Muscle of back (tissue), 13 donors: Measurements from ENCODE around the gene GRWD1. TPM values are rescaled to one million over a fixed set of nuclear protein-coding genes. Genes with fewer than 3 reads are reported as not detected.

Experiments
- DNase-seq, 3 donors: peaks; one replicate each; pipeline versions ENCODE4 v3.0.0 to v3.0.0-alpha.2; 2013
- long read RNA-seq, 9 donors: transcript quantifications; one replicate each; lab custom pipeline, GENCODE V29; 2026
- polyA plus RNA-seq, 10 donors: library from polyadenylated mRNA; unstranded; fragments of 120-200 nt; gene quantifications; one replicate each; pipeline ENCODE4 v1.2.1, GENCODE V29; 2013; ENCODE audit not compliant: insufficient read length in 10 of 10

GRWD1 gene
- polyA plus RNA-seq: 10 to 100 TPM; 14.9 to 27.8 (median 22.3) TPM
- long read RNA-seq, donor 1, full-length matches to known transcripts: 15 of 15 reads
- long read RNA-seq, donor 1, partial matches to known transcripts: 0 of 15 reads
- long read RNA-seq, donor 1, other reads (novel, unspliced or antisense): 0 of 15 reads
- long read RNA-seq, donor 2, full-length matches to known transcripts: 6 of 6 reads
- long read RNA-seq, donor 2, partial matches to known transcripts: 0 of 6 reads
- long read RNA-seq, donor 2, other reads (novel, unspliced or antisense): 0 of 6 reads
- long read RNA-seq, donor 3: 0 reads
- long read RNA-seq, donor 4, full-length matches to known transcripts: 4 of 4 reads
- long read RNA-seq, donor 4, partial matches to known transcripts: 0 of 4 reads
- long read RNA-seq, donor 4, other reads (novel, unspliced or antisense): 0 of 4 reads
- long read RNA-seq, donor 5, full-length matches to known transcripts: 8 of 8 reads
- long read RNA-seq, donor 5, partial matches to known transcripts: 0 of 8 reads
- long read RNA-seq, donor 5, other reads (novel, unspliced or antisense): 0 of 8 reads
- long read RNA-seq, donor 6, full-length matches to known transcripts: 7 of 12 reads
- long read RNA-seq, donor 6, partial matches to known transcripts: 5 of 12 reads
- long read RNA-seq, donor 6, other reads (novel, unspliced or antisense): 0 of 12 reads
- long read RNA-seq, donor 7, full-length matches to known transcripts: 5 of 5 reads
- long read RNA-seq, donor 7, partial matches to known transcripts: 0 of 5 reads
- long read RNA-seq, donor 7, other reads (novel, unspliced or antisense): 0 of 5 reads
- long read RNA-seq, donor 8, full-length matches to known transcripts: 9 of 14 reads
- long read RNA-seq, donor 8, partial matches to known transcripts: 5 of 14 reads
- long read RNA-seq, donor 8, other reads (novel, unspliced or antisense): 0 of 14 reads
- long read RNA-seq, donor 9: 0 reads

DNA sequence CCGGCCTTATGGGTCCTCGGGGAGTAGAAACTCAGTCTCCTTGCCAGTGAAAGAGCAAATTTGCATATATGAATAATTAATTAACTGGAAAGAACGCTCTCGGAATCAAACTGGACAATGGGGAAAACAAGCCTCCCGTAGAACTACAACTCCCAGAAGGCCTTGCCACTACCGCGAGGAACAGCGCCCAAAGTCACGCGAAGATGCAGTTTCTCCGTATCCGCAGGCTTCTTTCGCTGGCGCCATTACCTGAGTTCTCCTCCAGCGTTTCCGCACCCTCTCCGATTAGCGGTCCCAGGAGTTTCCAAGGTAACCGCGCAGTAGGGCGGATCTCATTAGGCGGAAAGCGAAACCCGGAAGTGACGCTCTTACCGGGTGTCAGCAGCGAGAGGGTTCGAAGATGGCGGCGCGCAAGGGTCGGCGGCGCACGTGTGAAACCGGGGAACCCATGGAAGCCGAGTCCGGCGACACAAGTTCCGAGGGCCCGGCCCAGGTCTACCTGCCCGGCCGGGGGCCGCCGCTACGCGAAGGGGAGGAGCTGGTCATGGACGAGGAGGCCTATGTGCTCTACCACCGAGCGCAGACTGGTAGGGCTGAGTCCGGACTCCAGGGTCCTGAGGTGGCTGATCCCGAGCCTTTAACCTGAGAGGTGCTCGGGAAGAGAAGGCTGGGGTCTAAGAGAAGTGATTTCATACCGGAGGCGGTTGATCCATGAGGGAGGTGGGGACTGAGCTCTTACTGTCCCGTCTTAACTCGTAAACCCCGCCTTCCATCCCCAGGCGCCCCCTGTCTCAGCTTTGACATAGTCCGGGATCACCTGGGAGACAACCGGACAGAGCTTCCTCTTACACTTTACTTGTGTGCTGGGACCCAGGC is at the start of gene GRWD1:
TSS of gene GRWD1 (plus strand) at position 378 of the 876 bp plus-strand sequence. CDS start at position 401, 23 bp downstream.
- DNase-seq: peak; percentile 94 to 98 (median 95)

- DNase-seq: no peak
Observed at GRCh38 chr19:48396016-48396823, 49.6 kb upstream of the GRWD1 start.

- DNase-seq: no peak
Observed at GRCh38 chr19:48396824-48397176, 49.0 kb upstream of the GRWD1 start.

GRCh38 chr19:48397263-48398101 is 48.3 kb upstream of the GRWD1 start:
- DNase-seq: peak in 1 of 3 donors; percentile 47

DNA sequence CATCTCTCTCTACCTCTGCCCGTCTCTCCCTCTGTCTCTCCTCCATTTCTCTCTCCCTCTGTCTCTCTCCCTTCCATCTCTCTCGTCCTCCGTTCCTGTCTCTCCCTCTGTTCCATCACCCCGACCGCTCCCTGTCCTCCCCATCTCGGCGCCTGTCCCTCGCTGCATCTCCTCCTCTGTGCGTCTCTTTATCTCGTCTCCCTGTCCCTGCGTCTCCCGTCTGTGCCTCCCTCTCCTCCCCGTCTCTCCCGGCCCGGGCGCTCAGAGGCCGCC is 47.7 kb upstream of the GRWD1 start:
- DNase-seq: peak in 1 of 3 donors; percentile 64

DNA sequence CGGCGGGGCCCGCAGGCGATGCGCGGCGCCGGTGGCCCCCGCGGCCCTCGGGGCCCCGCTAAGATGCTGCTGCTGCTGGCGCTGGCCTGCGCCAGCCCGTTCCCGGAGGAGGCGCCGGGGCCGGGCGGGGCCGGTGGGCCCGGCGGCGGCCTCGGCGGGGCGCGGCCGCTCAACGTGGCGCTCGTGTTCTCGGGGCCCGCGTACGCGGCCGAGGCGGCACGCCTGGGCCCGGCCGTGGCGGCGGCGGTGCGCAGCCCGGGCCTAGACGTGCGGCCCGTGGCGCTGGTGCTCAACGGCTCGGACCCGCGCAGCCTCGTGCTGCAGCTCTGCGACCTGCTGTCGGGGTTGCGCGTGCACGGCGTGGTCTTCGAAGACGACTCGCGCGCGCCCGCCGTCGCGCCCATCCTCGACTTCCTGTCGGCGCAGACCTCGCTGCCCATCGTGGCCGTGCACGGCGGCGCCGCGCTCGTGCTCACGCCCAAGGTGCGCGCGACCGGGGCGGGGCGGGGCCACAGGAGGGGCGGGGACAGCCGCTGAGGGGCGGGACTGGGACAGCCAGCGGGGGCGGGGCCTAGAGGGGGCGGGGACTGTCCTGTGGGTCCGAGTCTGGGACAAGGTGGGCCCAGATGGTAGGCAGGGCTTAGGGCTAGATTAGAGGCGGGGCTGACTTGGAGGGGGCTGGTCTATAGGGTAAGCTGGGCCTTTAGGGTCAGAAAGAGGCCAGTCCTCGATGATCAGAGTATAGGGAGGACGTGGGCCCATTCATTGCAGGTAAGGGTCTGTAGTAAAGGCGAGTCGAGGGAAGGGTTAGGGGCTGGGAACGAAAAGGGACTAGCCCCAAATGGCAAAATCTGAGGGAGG is 47.2 kb upstream of the GRWD1 start:
- DNase-seq: peak; percentile 75 to 90 (median 84)

DNA sequence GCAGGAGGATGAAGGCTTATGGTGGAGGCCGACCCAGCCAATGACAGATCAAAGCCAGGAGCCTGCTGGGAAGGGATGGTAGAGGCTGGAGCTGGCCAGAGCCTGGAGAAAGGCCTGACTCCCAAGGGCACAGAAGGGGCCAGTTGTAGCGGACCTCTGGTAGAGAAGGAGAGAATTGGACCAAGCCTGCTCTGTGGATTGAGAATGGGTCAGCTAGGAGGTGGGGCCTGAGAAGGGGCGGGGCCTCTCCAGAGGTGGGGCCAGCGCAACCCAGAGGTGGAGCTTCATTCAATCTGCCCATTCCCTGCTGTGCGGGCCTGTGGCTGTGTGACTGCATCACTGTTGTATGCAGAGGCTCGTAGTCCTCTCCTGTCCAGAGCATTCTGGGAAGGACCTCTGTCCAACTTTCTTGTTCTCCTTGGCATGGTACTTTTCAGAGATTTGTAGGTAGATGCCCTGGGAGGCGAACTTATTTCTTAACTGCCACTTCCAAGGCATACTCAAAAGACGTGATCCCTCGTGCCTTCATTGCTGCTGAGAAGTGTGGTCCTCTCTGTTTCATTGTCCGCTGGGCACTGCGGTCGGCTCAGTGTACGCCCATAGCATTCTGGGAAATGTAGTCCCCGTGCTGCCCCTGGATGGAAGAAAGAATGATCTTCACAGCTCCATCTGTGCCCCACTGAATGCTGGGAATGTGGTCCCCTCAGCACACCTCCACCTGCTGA is 45.6 kb upstream of the GRWD1 start:
- peak in 2 of 3 donors; percentile 38 to 74 for DNase-seq

GRCh38 chr19:48401287-48401686 is 44.5 kb upstream of the GRWD1 start:
- no peak for DNase-seq

GRCh38 chr19:48403606-48404005 is 42.2 kb upstream of the GRWD1 start:
- peak in 2 of 3 donors; percentile 50 to 73 for DNase-seq

GRCh38 chr19:48405010-48405659 is 40.6 kb upstream of the GRWD1 start:
- no peak for DNase-seq

GRCh38 chr19:48405850-48406249 is 39.9 kb upstream of the GRWD1 start:
- DNase-seq: no peak

DNA sequence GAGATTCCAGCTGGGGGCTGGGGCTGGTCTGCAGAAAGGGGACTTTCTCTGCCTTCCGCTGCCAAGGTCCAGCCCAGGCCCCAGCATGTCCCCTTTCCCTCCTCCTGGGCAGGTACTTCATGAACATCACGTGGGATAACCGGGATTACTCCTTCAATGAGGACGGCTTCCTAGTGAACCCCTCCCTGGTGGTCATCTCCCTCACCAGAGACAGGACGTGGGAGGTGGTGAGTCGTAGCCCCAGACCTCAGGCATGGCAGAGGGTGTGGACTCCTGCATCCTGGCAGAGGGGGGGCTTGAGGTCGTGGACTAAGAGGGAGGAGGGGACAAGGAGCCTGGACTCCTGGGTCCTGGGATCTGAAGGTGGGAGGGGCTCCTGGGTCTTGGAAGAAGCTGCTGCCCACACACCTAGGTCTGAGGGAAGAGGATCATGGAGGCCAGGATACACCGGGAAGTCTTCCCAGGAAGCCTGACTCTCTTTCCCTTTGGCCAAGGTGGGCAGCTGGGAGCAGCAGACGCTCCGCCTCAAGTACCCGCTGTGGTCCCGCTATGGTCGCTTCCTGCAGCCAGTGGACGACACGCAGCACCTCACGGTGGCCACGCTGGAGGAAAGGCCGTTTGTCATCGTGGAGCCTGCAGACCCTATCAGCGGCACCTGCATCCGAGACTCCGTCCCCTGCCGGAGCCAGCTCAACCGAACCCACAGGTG is 31.8 kb upstream of the GRWD1 start:
- DNase-seq: no peak

- DNase-seq: peak in 2 of 3 donors; percentile 44 to 46
Observed at GRCh38 chr19:48415395-48415794, 30.4 kb upstream of the GRWD1 start.

DNA sequence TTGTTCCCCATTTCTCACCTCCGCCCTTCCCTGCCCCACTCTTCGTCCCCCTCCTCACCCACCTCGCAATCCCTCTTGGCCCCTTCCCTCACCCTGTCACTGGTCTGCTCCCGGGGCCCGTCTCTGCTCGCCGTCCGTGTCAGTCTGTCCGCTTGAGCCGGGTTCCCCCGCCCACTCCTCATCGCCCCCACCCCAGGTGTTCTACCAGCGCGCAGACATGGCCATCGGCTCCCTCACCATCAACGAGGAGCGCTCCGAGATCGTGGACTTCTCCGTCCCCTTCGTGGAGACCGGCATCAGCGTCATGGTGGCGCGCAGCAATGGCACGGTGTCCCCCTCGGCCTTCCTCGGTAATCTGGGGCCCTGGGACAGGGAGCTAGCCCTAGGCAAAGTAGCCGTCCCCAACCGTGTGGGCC is 30.0 kb upstream of the GRWD1 start:
- no peak for DNase-seq

- no peak for DNase-seq
Observed at GRCh38 chr19:48417421-48417820, 28.4 kb upstream of the GRWD1 start.

- no peak for DNase-seq
Observed at GRCh38 chr19:48418317-48419064, 27.3 kb upstream of the GRWD1 start.
